HUES6 (cell line): ENCODE data around the gene CTSO.

Source experiments
- H3K27ac ChIP-seq: 2 replicates; pipeline ENCODE4 v1.7.0; 2013; ENCODE audit warnings: low read depth, mild to moderate bottlenecking, low read length, inconsistent platforms
- H3K27me3 ChIP-seq: 2 replicates; pipeline ENCODE4 v1.6.1; 2013; ENCODE audit warnings: low read length; ENCODE audit not compliant: control insufficient read depth, insufficient read depth
- H3K36me3 ChIP-seq: 2 replicates; pipeline ENCODE4 v1.6.1; 2013; ENCODE audit warnings: low read length; ENCODE audit not compliant: control insufficient read depth, insufficient read depth
- H3K4me1 ChIP-seq: 2 replicates; pipeline ENCODE4 v1.6.1; 2013; ENCODE audit warnings: low read length; ENCODE audit not compliant: control insufficient read depth, insufficient read depth
- H3K4me3 ChIP-seq: 2 replicates; pipeline ENCODE4 v1.5.1; 2013; ENCODE audit warnings: low read depth, low read length
- H3K9ac ChIP-seq: one replicate; pipeline ENCODE4 v1.6.1; 2013; ENCODE audit warnings: mild to moderate bottlenecking, low read length
- H3K9me3 ChIP-seq: 2 replicates; pipeline ENCODE4 v1.6.1; 2013; ENCODE audit warnings: low read depth, low read length; ENCODE audit not compliant: control insufficient read depth, insufficient read depth

Gene CTSO

GRCh38 chr4:155953151-155954117, at the start of gene CTSO:
CTSO (minus strand) TSS chr4:155953866; CDS start chr4:155953847, 19 bp downstream.
- Histone ChIP-seq H3K27me3 (no peaks in the 10 kb centered on the region; the same call in 1 of the 2 replicates), H3K4me3 (peak within 1 kb of the TSS; percentile 63), H3K36me3 (no peaks in the 10 kb centered on the region), H3K9ac (peak within 1 kb of the TSS; percentile 67), H3K27ac (no peak within 1 kb of the TSS), H3K9me3 (no peaks in the 10 kb centered on the region), H3K4me1 (no peaks in the 10 kb centered on the region)

GRCh38 chr4:156000491-156000890, 46.8 kb upstream of the CTSO start:
- Histone ChIP-seq H3K27me3 (peaks cover 35% of the 10 kb centered on the region; the same call in 1 of the 2 replicates), H3K36me3 (no peaks in the 10 kb centered on the region), H3K4me3 (no peak overlapping the region), H3K27ac (no peak overlapping the region), H3K4me1 (peaks cover 4% of the 10 kb centered on the region), H3K9ac (no peak overlapping the region), H3K9me3 (no peaks in the 10 kb centered on the region)

GRCh38 chr4:155999725-156000124, 46.1 kb upstream of the CTSO start:
- no peaks in the 10 kb centered on the region for H3K36me3 ChIP-seq
- H3K4me3 ChIP-seq = no peak overlapping the region
- H3K27me3 ChIP-seq = peaks cover 35% of the 10 kb centered on the region; the same call in 1 of the 2 replicates
- no peaks in the 10 kb centered on the region for H3K9me3 ChIP-seq
- H3K4me1 ChIP-seq = peaks cover 4% of the 10 kb centered on the region
- no peak overlapping the region for H3K9ac ChIP-seq
- no peak overlapping the region for H3K27ac ChIP-seq

GRCh38 chr4:155995069-155995468, 41.4 kb upstream of the CTSO start:
- Histone ChIP-seq H3K27ac (no peak overlapping the region), H3K36me3 (no peaks in the 10 kb centered on the region), H3K4me3 (no peak overlapping the region), H3K9me3 (no peaks in the 10 kb centered on the region), H3K4me1 (peaks cover 4% of the 10 kb centered on the region), H3K9ac (no peak overlapping the region), H3K27me3 (peaks cover 29% of the 10 kb centered on the region; the same call in 1 of the 2 replicates)

GRCh38 chr4:155984106-155984797, 30.6 kb upstream of the CTSO start:
- Histone ChIP-seq H3K9ac (no peak overlapping the region), H3K4me1 (peaks cover 15% of the 10 kb centered on the region), H3K4me3 (no peak overlapping the region), H3K36me3 (no peaks in the 10 kb centered on the region), H3K9me3 (0 out of 2 replicates have a peak, but pooled peaks cover 1% of the 10 kb centered on the region), H3K27me3 (no peaks in the 10 kb centered on the region), H3K27ac (no peak overlapping the region)

GRCh38 chr4:155982736-155983385, 29.2 kb upstream of the CTSO start:
- H3K27ac ChIP-seq = no peak overlapping the region
- no peak overlapping the region for H3K4me3 ChIP-seq
- H3K9ac ChIP-seq = no peak overlapping the region
- H3K9me3 ChIP-seq = peaks cover 12% of the 10 kb centered on the region
- H3K36me3 ChIP-seq = no peaks in the 10 kb centered on the region
- peaks cover 15% of the 10 kb centered on the region for H3K4me1 ChIP-seq
- H3K27me3 ChIP-seq = no peaks in the 10 kb centered on the region

GRCh38 chr4:155978810-155979209, 25.1 kb upstream of the CTSO start:
- Histone ChIP-seq H3K9me3 (peaks cover 20% of the 10 kb centered on the region), H3K4me1 (peaks cover 22% of the 10 kb centered on the region), H3K27me3 (no peaks in the 10 kb centered on the region), H3K4me3 (no peak overlapping the region), H3K9ac (no peak overlapping the region), H3K27ac (no peak overlapping the region), H3K36me3 (no peaks in the 10 kb centered on the region)

- Histone ChIP-seq H3K9ac (no peak overlapping the region), H3K4me3 (no peak overlapping the region), H3K9me3 (peaks cover 20% of the 10 kb centered on the region), H3K4me1 (peaks cover 13% of the 10 kb centered on the region), H3K36me3 (no peaks in the 10 kb centered on the region), H3K27me3 (no peaks in the 10 kb centered on the region), H3K27ac (no peak overlapping the region)
Observed at GRCh38 chr4:155975511-155975910, 21.8 kb upstream of the CTSO start.

GRCh38 chr4:155974996-155975395, 21.3 kb upstream of the CTSO start:
- Histone ChIP-seq H3K27ac (no peak overlapping the region), H3K36me3 (no peaks in the 10 kb centered on the region), H3K27me3 (no peaks in the 10 kb centered on the region), H3K9me3 (peaks cover 20% of the 10 kb centered on the region), H3K9ac (no peak overlapping the region), H3K4me1 (peaks cover 13% of the 10 kb centered on the region), H3K4me3 (no peak overlapping the region)

GRCh38 chr4:155974476-155974749, 20.7 kb upstream of the CTSO start:
- Histone ChIP-seq H3K9ac (no peak overlapping the region), H3K27me3 (no peaks in the 10 kb centered on the region), H3K4me1 (peaks cover 13% of the 10 kb centered on the region), H3K9me3 (peaks cover 20% of the 10 kb centered on the region), H3K27ac (peak overlapping the region; percentile 44; the same call in 1 of the 2 replicates), H3K4me3 (no peak overlapping the region), H3K36me3 (no peaks in the 10 kb centered on the region)
